Heart right ventricle (tissue), 16 donors: Measurements from ENCODE around the gene GAS6. TPM values are rescaled to one million over a fixed set of nuclear protein-coding genes. Genes with fewer than 3 reads are reported as not detected.
A peak's percentile ranks its signal among the peaks of the same experiment; 100 is the strongest.
"Not testable (repeated sequence)": the region's sequence is repeated elsewhere in the genome, so short reads cannot be mapped to it uniquely, and the experiment has no call there.

Experiments
- ATAC-seq, 8 donors: fragments of 200-7000 bp; cut with Tn5 transposase; one replicate each; pipeline ENCODE4 v1.9.1; 2020; ENCODE audit warnings: mild to moderate bottlenecking in 8 of 8, moderate library complexity in 8 of 8, moderate number of reproducible peaks in 1 of 8
- DNase-seq, 2 donors: peaks; one replicate each; pipeline ENCODE4 v3.0.0-alpha.2; 2020
- H3K27ac ChIP-seq, 10 donors: fragments of 200-600 bp; sonication (generic) in 2 of 10; one replicate each; pipeline versions ENCODE4 v1.5.0 to v1.8.0; 2020 to 2022; ENCODE audit warnings: mild to moderate bottlenecking in 3 of 10
- H3K27me3 ChIP-seq, 7 donors: fragments of 200-600 bp; one replicate each; pipeline ENCODE4 v1.8.0; 2021 to 2022; ENCODE audit warnings: mild to moderate bottlenecking in 2 of 7
- H3K36me3 ChIP-seq, 9 donors: fragments of 200-600 bp; sonication (generic) in 1 of 9; one replicate each; pipeline versions ENCODE4 v1.5.0 to v1.8.0; 2020 to 2022; ENCODE audit warnings: mild to moderate bottlenecking in 2 of 9
- H3K4me1 ChIP-seq, 9 donors: fragments of 200-600 bp; sonication (generic) in 1 of 9; one replicate each; pipeline versions ENCODE4 v1.5.0 to v1.8.0; 2020 to 2022; ENCODE audit warnings: mild to moderate bottlenecking in 4 of 9
- H3K4me3 ChIP-seq, 10 donors: fragments of 200-600 bp; sonication (generic) in 2 of 10; one replicate each; pipeline versions ENCODE4 v1.5.0 to v1.8.0; 2020 to 2022; ENCODE audit warnings: mild to moderate bottlenecking in 7 of 10, moderate library complexity in 2 of 10
- H3K9me3 ChIP-seq, 11 donors: fragments of 200-600 bp in 10 of 11; sonication (generic) in 2 of 11; one replicate each; pipeline versions ENCODE4 v1.5.0 to v1.8.0; 2013 to 2022; ENCODE audit warnings: mild to moderate bottlenecking in 2 of 11, control low read depth in 1 of 11, moderate library complexity in 1 of 11
- CTCF ChIP-seq, 9 donors: fragments of 200-600 bp; sonication (generic) in 2 of 9; IDR thresholded peaks; one replicate each; pipeline versions ENCODE4 v1.5.0 to v1.8.0; 2021 to 2022; ENCODE audit warnings: antibody characterized with exemption in 9 of 9, mild to moderate bottlenecking in 5 of 9, moderate library complexity in 1 of 9
- WGBS, 2 donors: extraction: QIAGEN DNeasy Blood & Tissue Kit; methylation state at CpG; one replicate each; pipeline ENCODE4 v1.1.7; 2013; ENCODE audit warnings: inconsistent platforms in 1 of 2; 5-methylcytosine and 5-hydroxymethylcytosine counted together
- intact Hi-C, 10 donors: fragments of 100-400 bp; cut with DNase I; formaldehyde crosslinking; loops; one replicate each; pipeline versions ENCODE4 v1.11.1 to v1.14.2; 2022
- polyA plus RNA-seq, 2 donors: library from polyadenylated mRNA; stranded (reverse); fragments of 200-250 nt; gene quantifications; one replicate each; pipeline ENCODE4 v1.2.3, GENCODE V29; 2013
- total RNA-seq, 10 donors: library from RNA; stranded (reverse); fragmentation: NEBNext Ultra II Directional in 3 of 10; extraction: Animal tissue kit (Norgen Biotek cat#: 25700) in 3 of 10; gene quantifications; one replicate each; pipeline versions ENCODE4 v1.2.1 to v1.2.4, GENCODE V29; 2021 to 2023
- donor health status: Arrhythmogenic right ventricular cardiomyopathy.
- donor health status: ischemic (EF 13 %, LVEDD 7.1; RV severe dilation, severe dysfunction).
- donor health status: healthy with polysubstance abuse.
- donor health status: DM: no; HTN: yes; CAD: no.
- donor health status: DM: no; HTN: no; CAD: no.
- donor health status: ischemic (EF 25% LVEDD 6.9; RV normal size, moderate dysfunction).
- donor health status: ischemic (EF 25% LVEDD 5.7; RV mildly dilated, moderate dysfunction).
- donor health status: healthy.
- donor health status: DM: yes; HTN: yes; CAD: no.
- donor health status: Ischemic cardiomyopathy.
- donor health status: ischemic (EF 35%, LVEDD 5.7; RV mildly dilated, moderate dysfunction).
- donor health status: nonischemic (EF 11% LVEDD 7.7; RV severe dilation, severe dysfunction).
- donor health status: DM: yes; HTN: yes; CAD: no.
- donor health status: PGD.
- donor health status: ischemic (EF 29% LVEDD 5.4; RV normal size, mild dysfunction).
- donor health status: nonischemic (EF 23%, LVEDD 6.1; RV moderate dilation, normal function).

The GAS6 gene
- total and polyA plus RNA-seq, 12 donors = 113 to 280 (median 174) TPM

GRCh38 chr13:113874177-113874576 is 10.3 kb upstream of the GAS6 start:
- Histone ChIP-seq H3K4me1 (peaks cover 0 to 9% (median 5%) of the 10 kb centered on the region in 9 donors), H3K27ac (no peak overlapping the region), H3K36me3 (no peaks in the 10 kb centered on the region), H3K4me3 (no peak overlapping the region), H3K9me3 (no peaks in the 10 kb centered on the region), H3K27me3 (peaks cover 0 to 10% (median 0%) of the 10 kb centered on the region in 7 donors)
- TF ChIP-seq CTCF (IDR thresholded peaks at IDR 0.05) = no peak
- WGBS, 2 donors = 86 to 89% methylated on average over 10 of the region's 10 CpGs
- DNase-seq = no peak
- intact Hi-C loops = no loop called here
- no peak for ATAC-seq

GRCh38 chr13:113869263-113869662 is 5.4 kb upstream of the GAS6 start:
- no peak for DNase-seq
- Histone ChIP-seq H3K27me3 (peaks cover 0 to 29% (median 0%) of the 10 kb centered on the region in 7 donors), H3K36me3 (no peaks in the 10 kb centered on the region), H3K4me1 (peaks cover 0 to 18% (median 6%) of the 10 kb centered on the region in 9 donors), H3K9me3 (no peaks in the 10 kb centered on the region), H3K4me3 (no peak overlapping the region), H3K27ac (no peak overlapping the region)
- 92 to 98% methylated on average over 4 of the region's 4 CpGs for WGBS, 2 donors
- intact Hi-C loops = no loop called here
- no peak for ATAC-seq
- TF ChIP-seq CTCF (IDR thresholded peaks at IDR 0.05) = no peak

- not testable (repeated sequence) for ATAC-seq
These were observed 4.0 kb upstream of the GAS6 start for GRCh38 chr13:113867913-113868312.

GRCh38 chr13:113865427-113865826 is 1.6 kb upstream of the GAS6 start:
- H3K4me3 ChIP-seq = no peak overlapping the region
- peaks cover 12 to 47% (median 34%) of the 10 kb centered on the region in 9 donors for H3K4me1 ChIP-seq
- ATAC-seq = no peak
- no peaks in the 10 kb centered on the region for H3K9me3 ChIP-seq
- no peak for DNase-seq
- peaks cover 0 to 34% (median 0%) of the 10 kb centered on the region in 7 donors for H3K27me3 ChIP-seq
- intact Hi-C loops = loop anchor here in 1 of 10 donors (2.0 kb wide), 1 partner anchor 13 kb away; no protein-coding TSS in a partner anchor
- H3K27ac ChIP-seq = no peak overlapping the region
- 95 to 98% methylated on average over 4 of the region's 4 CpGs for WGBS, 2 donors
- H3K36me3 ChIP-seq = peaks cover 0 to 4% (median 0%) of the 10 kb centered on the region in 9 donors
- TF ChIP-seq CTCF (IDR thresholded peaks at IDR 0.05) = no peak

More at GRCh38 chr13:113867913-113868312, 4.0 kb upstream of the GAS6 start:
- Histone ChIP-seq H3K27me3 (peaks cover 0 to 38% (median 0%) of the 10 kb centered on the region in 7 donors), H3K4me1 (peaks cover 0 to 22% (median 9%) of the 10 kb centered on the region in 9 donors)
- WGBS, 2 donors = 91 to 95% methylated on average over 5 of the region's 5 CpGs
- H3K9me3 ChIP-seq, H3K36me3 ChIP-seq, intact Hi-C loops, DNase-seq, H3K27ac ChIP-seq, H3K4me3 ChIP-seq: not testable (repeated sequence)

- ATAC-seq = no peak
- intact Hi-C loops = loop anchor here in 6 of 10 donors (1.0 to 5.0 kb wide), 5 partner anchors 14 to 83 kb away; no protein-coding TSS in a partner anchor
- no peak for DNase-seq
- Histone ChIP-seq H3K27me3 (peaks cover 0 to 34% (median 0%) of the 10 kb centered on the region in 7 donors), H3K9me3 (no peaks in the 10 kb centered on the region), H3K4me3 (peak overlapping the region; percentile 26 to 95 (median 86)), H3K4me1 (peaks cover 16 to 57% (median 44%) of the 10 kb centered on the region in 9 donors), H3K36me3 (peaks cover 0 to 11% (median 0%) of the 10 kb centered on the region in 9 donors), H3K27ac (peak overlapping the region; percentile 71 to 99 (median 97))
- TF ChIP-seq CTCF (IDR thresholded peaks at IDR 0.05) = no peak
- 10 to 13% methylated on average over 10 of the region's 10 CpGs for WGBS, 2 donors
These were observed 506 bp upstream of the GAS6 start for GRCh38 chr13:113864273-113864890.
